CD4-positive, alpha-beta T cell treated with Interleukin-4 for 1 hour (primary cell): Measurements from ENCODE around the gene GRAMD2B.
"Not testable (repeated sequence)": the region's sequence is repeated elsewhere in the genome, so short reads cannot be mapped to it uniquely, and the experiment has no call there.

ENCODE experiments used
- DNase-seq, 2 donors: peaks; one replicate each; pipeline ENCODE4 v3.0.0-alpha.2; 2020 to 2022

Gene GRAMD2B

GRCh38 chr5:126452477-126452876 lies 29.3 kb downstream of the GRAMD2B start:
- no peak for DNase-seq

GRCh38 chr5:126454081-126454480 lies 30.9 kb downstream of the GRAMD2B start:
- no peak for DNase-seq

GRCh38 chr5:126454535-126454934 lies 31.3 kb downstream of the GRAMD2B start:
- no peak for DNase-seq

- DNase-seq = no peak
These were observed 32.1 kb downstream of the GRAMD2B start for GRCh38 chr5:126455264-126455663.

- no peak for DNase-seq
These were observed 32.5 kb downstream of the GRAMD2B start for GRCh38 chr5:126455728-126456127.

GRCh38 chr5:126456217-126456820 lies 33.1 kb downstream of the GRAMD2B start:
- DNase-seq = no peak

GRCh38 chr5:126460459-126460858 lies 37.2 kb downstream of the GRAMD2B start:
- no peak for DNase-seq

- DNase-seq = no peak
These were observed 37.8 kb downstream of the GRAMD2B start for GRCh38 chr5:126460977-126461376.

- DNase-seq = no peak
These were observed 38.6 kb downstream of the GRAMD2B start for GRCh38 chr5:126461838-126462237.

GRCh38 chr5:126462239-126463014 lies 39.2 kb downstream of the GRAMD2B start:
- DNase-seq = no peak

- no peak for DNase-seq
These were observed 40.8 kb downstream of the GRAMD2B start for GRCh38 chr5:126464016-126464415.

GRCh38 chr5:126464959-126465358 lies 41.8 kb downstream of the GRAMD2B start:
- DNase-seq = no peak

- DNase-seq = no peak
These were observed 44.9 kb downstream of the GRAMD2B start for GRCh38 chr5:126468091-126468490.

- no peak for DNase-seq
These were observed 46.5 kb downstream of the GRAMD2B start for GRCh38 chr5:126469536-126470316.

- DNase-seq = not testable (repeated sequence)
These were observed 47.3 kb downstream of the GRAMD2B start for GRCh38 chr5:126470529-126470928.

- no peak for DNase-seq
These were observed 48.0 kb downstream of the GRAMD2B start for GRCh38 chr5:126471247-126471646.

GRCh38 chr5:126471875-126472537 lies 48.8 kb downstream of the GRAMD2B start:
- DNase-seq = no peak

GRCh38 chr5:126472538-126472889 lies 49.3 kb downstream of the GRAMD2B start:
- no peak for DNase-seq

- no peak for DNase-seq
These were observed 54.3 kb downstream of the GRAMD2B start for GRCh38 chr5:126477294-126478117.

- no peak for DNase-seq
These were observed 56.6 kb downstream of the GRAMD2B start for GRCh38 chr5:126479810-126480209.

GRCh38 chr5:126480824-126481223 lies 57.6 kb downstream of the GRAMD2B start:
- no peak for DNase-seq

- no peak for DNase-seq
These were observed 58.0 kb downstream of the GRAMD2B start for GRCh38 chr5:126481243-126481642.
